Measurements from ENCODE around the gene OAS2.

OAS2 gene, protein sequence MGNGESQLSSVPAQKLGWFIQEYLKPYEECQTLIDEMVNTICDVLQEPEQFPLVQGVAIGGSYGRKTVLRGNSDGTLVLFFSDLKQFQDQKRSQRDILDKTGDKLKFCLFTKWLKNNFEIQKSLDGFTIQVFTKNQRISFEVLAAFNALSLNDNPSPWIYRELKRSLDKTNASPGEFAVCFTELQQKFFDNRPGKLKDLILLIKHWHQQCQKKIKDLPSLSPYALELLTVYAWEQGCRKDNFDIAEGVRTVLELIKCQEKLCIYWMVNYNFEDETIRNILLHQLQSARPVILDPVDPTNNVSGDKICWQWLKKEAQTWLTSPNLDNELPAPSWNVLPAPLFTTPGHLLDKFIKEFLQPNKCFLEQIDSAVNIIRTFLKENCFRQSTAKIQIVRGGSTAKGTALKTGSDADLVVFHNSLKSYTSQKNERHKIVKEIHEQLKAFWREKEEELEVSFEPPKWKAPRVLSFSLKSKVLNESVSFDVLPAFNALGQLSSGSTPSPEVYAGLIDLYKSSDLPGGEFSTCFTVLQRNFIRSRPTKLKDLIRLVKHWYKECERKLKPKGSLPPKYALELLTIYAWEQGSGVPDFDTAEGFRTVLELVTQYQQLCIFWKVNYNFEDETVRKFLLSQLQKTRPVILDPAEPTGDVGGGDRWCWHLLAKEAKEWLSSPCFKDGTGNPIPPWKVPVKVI

GRCh38 chr12:112978163-112979040 is at the start of gene OAS2:
Gene OAS2, plus strand, starts transcription at chr12:112978519. Its CDS starts 90 bp downstream, at chr12:112978609.
- DNase-seq (ENCODE audit: low spot score), result peak; percentile 58

- DNase-seq (ENCODE audit: low spot score), result no peak
Measured at GRCh38 chr12:112928978-112929377, 49.3 kb upstream of the OAS2 start.

- no peak for DNase-seq (ENCODE audit: low spot score)
Measured at GRCh38 chr12:112929715-112930114, 48.6 kb upstream of the OAS2 start.

DNA sequence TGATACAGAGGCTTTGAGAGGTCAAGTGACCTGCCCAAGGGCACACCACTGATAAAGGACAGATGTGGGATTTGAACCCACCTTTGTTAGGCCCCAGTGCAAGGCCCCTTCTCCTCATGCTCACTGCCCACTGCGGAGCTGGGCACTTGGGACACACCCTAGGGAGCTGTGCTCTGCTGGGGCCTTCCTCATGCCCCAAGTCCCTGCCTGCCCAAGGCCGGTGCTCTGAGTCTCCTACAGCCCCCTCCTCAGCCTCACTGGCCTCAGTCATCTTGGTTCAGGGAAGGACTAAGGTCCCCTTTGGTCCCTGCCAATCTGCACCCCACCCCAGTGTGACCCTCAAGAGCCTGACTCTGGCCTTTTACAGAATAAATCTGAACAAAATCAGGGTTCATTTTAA is 48.0 kb upstream of the OAS2 start:
- DNase-seq (ENCODE audit: low spot score), result no peak

DNA sequence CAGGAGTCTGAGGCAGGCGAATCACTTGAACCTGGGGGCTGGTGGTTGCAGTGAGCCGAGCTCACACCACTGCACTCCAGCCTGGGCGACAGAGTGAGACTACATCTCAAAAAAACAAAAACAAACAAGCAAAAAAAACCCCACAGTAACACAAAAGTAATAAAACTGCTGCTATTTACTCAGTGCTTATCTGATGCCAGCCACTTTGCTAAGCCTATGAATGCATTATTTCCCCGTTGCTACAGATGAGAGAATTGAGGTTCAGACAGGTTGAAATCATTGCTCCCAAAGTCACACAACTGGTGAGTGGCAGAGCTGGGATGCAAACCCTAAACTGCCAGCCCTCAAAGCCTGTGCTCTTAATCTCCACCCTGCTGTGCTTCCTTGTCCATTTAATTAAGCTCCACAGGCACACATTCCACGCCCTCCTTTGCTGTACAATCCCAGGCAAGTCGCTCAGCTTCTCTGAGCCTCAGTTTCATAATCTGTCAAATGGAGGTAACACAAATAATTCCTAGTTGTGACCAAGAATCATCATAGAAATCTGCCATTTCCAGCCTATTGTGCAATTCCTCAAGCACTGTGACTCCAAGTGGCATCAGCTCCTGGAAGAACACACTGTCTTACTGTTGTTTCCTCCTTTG is 45.7 kb upstream of the OAS2 start:
- DNase-seq (ENCODE audit: low spot score), result no peak

- no peak for DNase-seq (ENCODE audit: low spot score)
Measured at GRCh38 chr12:112933129-112933505, 45.2 kb upstream of the OAS2 start.

DNA sequence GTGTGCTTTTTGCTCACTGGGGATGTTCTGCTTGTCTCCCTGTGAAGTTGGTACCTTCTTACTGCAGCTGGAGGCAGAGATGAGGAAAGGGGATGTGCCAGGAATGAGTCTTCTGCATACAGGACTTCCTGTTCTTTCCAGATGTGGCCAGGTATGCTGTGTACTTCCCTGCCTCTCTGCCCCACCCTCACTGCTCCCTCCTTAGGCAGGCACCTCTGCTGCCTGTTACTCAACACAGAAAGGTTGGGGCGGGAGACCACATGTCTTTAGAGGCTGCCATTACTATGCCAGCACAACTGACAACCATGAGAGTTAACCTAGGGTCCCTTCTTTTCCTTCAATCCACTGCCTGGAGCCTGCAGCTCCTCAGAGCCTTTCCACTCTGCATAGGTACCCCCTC is 42.1 kb upstream of the OAS2 start:
- no peak for DNase-seq (ENCODE audit: low spot score)

GRCh38 chr12:112936927-112937326 is 41.4 kb upstream of the OAS2 start:
- DNase-seq (ENCODE audit: low spot score), result no peak

- peak; percentile 47 for DNase-seq (ENCODE audit: low spot score)
Measured at GRCh38 chr12:112937741-112938719, 40.3 kb upstream of the OAS2 start, which contains the start of gene OAS3. Gene OAS3, plus strand, starts transcription at chr12:112938474. Its CDS starts 57 bp downstream, at chr12:112938531.

GRCh38 chr12:112938751-112939150 is 39.6 kb upstream of the OAS2 start:
- DNase-seq (ENCODE audit: low spot score), result no peak

DNA sequence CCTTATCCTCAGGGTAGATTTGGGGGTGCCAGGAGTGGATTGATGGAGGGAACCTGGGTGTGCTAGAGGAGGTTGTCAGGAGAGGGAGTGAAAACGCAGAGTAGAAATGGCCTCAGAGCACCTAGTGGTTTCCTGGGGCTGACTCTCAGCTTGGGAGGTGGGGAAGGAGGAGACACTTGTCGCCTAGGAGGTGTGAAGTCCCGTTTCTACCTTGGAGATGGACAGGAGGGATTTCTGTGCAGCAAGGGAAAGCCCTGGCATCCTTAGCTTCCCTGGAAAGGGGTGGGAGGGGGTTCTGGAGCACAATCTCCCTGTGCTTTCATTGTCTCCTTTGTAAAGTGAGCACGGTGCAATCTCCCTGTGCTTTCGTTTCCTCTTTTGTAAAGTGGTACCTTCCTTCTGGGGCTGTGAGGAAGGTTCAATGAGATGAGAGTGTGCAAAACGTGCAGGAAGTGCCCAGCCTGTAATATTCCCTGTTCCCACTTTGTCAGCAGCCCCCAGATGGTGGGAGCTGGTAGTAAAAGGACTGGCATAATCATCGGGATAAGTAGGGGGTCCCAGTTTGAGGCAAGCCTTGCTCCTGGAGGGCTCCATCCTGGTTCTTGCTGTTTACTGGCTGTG is 38.4 kb upstream of the OAS2 start:
- no peak for DNase-seq (ENCODE audit: low spot score)

- DNase-seq (ENCODE audit: low spot score), result no peak
Measured at GRCh38 chr12:112941528-112942335, 36.6 kb upstream of the OAS2 start.

GRCh38 chr12:112942572-112942971 is 35.7 kb upstream of the OAS2 start:
- no peak for DNase-seq (ENCODE audit: low spot score)

- DNase-seq (ENCODE audit: low spot score), result no peak
Measured at GRCh38 chr12:112944024-112944690, 34.2 kb upstream of the OAS2 start.

DNA sequence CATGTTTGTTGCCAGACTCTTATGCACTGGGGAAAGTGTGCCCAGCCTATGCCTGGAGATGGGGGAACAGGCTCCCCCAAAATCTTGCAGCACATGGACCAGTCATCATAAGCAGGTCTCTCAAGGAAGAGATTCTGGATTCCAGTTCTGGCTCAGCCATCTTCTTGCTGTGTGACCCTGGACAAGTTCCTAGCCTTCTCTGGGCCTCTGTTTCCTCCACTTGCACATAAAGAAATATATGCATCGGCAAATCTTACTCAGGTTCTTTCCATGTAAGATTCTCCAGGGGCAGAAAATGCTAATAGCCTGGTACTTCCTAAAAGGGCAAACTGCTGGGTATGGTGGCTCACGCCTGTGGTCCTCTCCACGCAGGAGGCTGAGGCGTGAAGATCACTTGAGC is 32.8 kb upstream of the OAS2 start:
- no peak for DNase-seq (ENCODE audit: low spot score)

GRCh38 chr12:112946236-112947000 is 31.9 kb upstream of the OAS2 start:
- no peak for DNase-seq (ENCODE audit: low spot score)

DNA sequence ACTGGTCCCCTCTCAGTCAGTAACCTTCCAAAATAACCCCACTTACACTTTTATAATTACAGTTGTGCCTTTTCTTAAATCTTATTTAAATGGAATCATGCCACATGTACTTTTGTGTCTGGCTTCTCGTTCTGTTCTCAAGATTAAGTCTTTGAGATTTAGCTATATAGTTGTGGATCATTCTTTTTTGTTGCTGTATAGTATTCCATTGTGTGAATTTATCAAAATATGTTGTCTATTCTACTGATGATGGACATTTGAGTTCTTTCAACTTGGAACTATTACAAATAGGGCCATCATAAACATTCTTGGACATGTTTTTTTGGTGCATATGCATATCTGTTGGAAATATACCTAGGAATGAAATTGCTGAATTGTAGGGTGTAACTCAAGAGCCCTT is 31.0 kb upstream of the OAS2 start:
- DNase-seq (ENCODE audit: low spot score), result no peak

GRCh38 chr12:112947761-112948160 is 30.6 kb upstream of the OAS2 start:
- DNase-seq (ENCODE audit: low spot score), result no peak
